Central memory CD4-positive, alpha-beta T cell (primary cell): ENCODE data around the gene BAIAP3.
"Not testable (repeated sequence)": the region's sequence is repeated elsewhere in the genome, so short reads cannot be mapped to it uniquely, and the experiment has no call there.

Experiments used
- DNase-seq: peaks from one replicate; pipeline ENCODE4 v3.0.0; 2022
- total RNA-seq, 3 experiments: gene quantifications; one replicate each; lab custom pipeline; 2026; lab: John Stamatoyannopoulos, UW

The BAIAP3 gene, protein sequence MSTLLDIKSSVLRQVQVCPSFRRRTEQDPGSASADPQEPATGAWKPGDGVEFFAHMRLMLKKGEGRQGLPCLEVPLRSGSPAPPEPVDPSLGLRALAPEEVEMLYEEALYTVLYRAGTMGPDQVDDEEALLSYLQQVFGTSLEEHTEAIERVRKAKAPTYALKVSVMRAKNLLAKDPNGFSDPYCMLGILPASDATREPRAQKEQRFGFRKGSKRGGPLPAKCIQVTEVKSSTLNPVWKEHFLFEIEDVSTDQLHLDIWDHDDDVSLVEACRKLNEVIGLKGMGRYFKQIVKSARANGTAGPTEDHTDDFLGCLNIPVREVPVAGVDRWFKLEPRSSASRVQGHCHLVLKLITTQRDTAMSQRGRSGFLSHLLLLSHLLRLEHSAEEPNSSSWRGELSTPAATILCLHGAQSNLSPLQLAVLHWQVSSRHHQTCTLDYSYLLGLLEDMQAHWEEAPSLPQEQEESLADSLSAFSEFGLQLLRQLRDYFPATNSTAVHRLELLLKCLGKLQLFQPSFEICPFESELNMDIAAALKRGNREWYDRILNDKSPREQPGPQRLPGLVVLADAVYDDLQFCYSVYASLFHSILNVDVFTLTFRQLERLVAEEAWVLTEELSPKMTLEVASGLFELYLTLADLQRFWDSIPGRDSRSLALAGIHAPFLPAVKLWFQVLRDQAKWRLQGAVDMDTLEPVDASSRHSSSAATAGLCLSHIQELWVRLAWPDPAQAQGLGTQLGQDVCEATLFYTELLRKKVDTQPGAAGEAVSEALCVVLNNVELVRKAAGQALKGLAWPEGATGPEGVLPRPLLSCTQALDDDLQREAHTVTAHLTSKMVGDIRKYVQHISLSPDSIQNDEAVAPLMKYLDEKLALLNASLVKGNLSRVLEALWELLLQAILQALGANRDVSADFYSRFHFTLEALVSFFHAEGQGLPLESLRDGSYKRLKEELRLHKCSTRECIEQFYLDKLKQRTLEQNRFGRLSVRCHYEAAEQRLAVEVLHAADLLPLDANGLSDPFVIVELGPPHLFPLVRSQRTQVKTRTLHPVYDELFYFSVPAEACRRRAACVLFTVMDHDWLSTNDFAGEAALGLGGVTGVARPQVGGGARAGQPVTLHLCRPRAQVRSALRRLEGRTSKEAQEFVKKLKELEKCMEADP
- total RNA-seq, result 0.21 to 33.2 (median 2.7) reads per million in 3 experiments

DNA sequence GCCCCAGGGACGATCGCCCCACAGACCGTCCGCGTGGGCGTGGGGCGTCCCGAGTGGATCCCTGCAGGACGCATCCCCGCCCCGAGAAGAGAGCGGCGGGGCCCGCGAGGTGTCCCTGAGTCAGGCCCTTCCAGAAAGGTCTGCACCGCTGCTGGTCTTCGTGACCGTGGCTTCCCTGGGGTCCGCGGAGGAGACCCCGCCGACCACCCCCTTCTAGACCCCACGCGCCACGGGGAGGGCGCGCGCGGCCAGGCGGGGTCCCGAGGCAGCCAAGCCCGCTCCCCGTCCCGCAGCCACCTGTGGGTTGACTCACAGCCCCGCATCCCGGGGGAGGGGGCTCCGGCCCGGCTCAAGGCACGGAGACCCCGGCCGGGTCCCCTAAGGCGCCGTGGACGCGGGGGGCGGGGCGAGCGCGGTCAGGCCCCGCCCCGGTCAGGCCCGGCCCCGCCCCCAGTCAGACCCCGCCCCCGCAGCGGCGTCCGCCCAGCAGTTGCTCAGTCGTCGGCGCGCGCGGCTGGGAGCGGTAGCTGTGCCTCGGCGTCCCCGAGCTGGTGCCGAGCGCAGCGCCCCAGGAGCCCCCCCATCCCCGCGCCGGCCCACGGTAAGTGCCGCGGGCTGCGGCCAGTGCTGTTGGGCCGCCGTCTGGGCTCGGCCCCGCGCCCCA lies at the start of gene BAIAP3:
Gene BAIAP3 (plus strand): TSS at position 497 of the 664 bp plus-strand sequence. CDS start 4,905 bp downstream, outside the sequence.
- peak; percentile 31 for DNase-seq

DNA sequence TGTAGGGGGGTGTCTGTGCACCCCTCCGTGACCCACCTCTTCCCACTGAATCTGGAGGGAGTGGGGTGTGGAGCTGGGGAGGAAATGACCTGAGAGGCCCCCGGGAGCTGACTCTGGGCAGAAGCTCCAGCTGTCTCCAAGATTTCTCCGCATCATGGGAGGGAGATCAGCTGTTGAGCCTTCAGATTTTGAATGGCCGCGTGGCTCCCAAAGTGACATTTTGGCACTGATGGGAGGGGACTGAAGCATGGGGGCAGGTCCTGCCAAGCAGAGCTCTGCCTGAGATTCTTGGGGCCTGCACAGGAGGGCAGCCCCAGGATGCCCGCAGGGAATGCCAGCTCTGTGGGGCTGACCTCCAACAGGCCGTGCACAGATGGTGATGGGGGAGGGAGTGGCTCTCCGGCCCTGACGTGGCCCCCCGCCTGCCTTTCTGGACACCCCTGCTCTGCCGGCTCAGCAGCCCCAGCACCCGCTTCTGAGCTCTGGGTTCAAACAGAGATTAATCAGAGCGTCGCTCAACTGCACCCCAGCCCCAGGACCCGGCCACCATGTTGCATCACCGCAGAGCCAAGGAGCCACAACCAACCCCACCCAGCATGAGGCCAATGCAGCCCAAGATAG lies 49.3 kb upstream of the BAIAP3 start:
- DNase-seq, result no peak

DNA sequence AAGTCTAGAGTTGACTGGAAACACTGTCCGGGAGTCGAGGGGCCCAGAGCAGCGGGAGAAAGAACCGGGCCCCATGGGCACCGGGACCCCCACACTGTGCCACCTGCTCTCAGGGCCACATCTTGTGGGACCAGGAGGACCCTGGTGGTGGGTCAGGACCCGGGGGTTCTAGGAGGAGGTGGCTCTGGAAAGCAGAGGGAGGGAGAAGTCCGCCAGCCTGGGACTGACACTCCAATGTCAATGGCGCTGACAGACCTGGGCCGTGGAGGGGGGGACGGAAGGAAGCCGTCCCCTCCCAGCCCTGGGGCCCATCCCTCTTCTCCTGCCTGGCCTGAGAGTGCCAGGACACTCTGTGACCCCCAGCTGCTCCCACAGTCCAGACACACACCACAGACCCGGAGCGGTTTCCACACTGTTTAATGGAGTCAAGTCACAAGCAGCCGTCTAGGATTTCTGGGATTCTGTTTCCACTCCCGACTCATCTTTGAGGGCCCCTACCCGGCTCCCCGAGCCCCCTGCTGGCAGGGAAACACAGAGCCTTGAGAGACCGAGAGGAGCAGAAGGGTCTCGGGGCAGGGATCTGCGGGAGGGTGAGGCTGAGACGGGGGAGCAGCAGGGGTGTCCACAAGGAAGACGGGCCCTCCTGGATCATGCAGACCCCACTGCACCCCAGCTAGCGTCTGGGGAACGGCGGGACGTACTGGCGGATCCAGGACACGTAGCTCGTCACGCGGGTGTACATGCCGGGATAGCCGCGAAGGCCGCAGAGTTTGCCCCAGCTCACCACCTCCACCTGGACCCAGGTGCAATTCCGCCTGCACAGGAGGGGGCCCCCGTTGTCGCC lies 47.6 kb upstream of the BAIAP3 start:
- DNase-seq, result no peak

DNA sequence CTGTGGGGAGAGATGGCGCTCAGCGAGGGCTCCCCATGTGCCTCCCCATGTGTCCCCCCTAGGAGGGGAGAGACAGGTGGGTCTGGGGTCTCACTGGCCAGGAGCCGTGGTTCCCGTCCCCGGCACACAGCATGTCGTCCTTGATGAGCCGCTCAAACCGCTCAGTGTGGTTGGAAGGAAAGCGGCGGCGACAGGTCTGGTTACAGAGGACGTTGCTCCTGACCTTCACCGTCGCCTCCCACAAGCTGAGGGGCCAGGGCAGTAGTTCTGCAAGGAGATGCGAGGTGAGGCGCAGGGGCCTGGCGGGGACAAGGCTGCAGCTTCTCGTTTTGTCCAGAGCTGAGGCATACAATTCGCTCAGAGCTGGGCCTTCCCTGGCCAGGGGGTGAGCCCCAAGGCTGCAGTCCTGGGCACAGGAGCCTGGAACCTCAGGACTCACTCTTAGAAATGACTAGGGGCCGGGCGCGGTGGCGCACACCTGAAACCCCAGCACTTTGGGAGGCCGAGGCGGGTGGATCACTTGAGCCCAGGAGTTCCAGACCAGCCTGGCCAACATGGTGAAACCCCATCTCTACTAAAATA lies 46.8 kb upstream of the BAIAP3 start:
- DNase-seq, result no peak

DNA sequence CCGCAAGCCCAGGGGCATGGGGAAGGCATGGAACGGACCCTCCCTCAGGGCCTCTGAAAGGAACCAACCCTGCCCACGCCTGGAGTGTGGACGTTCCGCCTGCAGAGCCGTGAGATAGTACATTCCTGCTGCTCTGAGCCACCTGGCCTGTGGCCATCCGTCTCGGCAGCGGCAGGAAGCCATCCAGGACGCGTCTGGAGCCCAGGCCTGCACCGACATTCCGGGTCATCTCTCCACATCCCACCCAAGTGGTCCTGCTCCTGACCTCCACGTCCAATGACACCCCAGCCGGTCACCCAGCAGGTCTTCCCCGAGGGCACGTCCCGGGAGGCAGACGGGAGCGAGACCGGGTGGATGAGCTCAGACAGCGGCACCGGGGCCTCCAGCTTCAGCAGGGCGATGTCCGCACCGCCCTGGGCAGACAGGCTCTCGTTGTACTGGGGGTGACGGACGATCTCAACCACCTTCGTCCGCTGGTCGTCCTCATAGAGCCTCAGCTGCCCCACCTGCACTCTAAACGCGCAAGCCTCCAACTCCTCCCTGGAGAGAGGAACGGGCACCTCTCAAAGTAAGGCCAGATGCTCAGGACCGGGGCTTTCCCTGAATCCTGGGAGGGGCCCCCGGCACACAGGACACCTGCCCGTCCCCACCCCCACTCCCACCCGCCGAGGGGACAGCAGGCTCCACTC lies 45.3 kb upstream of the BAIAP3 start:
- no peak for DNase-seq

DNA sequence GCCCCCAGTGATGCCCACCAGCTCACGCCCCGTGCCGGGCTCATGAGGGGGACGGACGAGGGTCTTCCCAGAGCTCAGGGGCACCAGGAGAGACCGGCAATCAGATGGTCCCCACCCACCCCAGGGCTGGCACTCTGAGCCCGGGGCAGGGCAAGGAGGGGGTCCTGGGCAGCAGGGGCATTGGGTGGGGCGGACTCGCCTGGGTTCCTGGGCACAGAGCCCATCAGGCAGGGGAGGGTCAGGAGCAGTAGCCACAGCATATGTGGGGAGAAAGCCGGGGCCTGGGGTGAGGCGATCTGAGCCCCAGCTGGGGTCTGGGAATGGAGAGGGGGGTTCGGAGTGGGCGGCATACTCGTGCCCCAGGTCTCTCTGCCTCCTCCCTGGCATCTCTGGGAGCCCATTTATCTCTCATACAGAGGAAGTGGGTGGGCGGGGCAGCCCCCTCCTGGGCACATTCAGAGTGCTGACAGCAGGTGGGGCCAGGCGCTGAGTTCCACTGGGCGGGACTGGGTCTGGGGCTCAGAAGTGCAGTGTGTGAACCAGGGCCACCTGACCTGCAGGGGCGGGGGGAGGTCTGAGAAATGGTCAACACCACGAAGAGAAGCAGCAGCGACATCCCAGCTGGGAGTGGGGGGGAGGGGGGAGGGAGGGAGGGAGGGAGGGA lies 44.5 kb upstream of the BAIAP3 start:
- no peak for DNase-seq

DNA sequence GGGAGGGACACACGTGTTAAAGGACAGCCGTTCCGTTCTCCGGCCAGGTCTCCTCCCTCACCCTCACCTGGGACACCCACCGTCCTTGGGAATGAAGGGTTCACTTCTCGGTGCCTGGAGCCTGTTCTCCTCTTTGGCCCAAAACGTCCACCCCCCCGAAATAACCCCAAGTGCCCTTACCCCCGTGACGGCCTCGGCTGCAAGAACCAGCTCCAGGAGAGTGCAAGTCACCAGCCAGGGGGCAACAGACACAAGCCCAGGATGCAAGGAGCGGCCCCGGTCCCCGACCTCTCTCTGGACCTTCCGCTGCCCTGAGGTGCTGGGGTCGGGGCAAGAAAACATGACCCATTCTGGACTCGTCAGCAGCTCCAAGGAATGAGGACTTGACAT lies 44.0 kb upstream of the BAIAP3 start:
- DNase-seq, result no peak

DNA sequence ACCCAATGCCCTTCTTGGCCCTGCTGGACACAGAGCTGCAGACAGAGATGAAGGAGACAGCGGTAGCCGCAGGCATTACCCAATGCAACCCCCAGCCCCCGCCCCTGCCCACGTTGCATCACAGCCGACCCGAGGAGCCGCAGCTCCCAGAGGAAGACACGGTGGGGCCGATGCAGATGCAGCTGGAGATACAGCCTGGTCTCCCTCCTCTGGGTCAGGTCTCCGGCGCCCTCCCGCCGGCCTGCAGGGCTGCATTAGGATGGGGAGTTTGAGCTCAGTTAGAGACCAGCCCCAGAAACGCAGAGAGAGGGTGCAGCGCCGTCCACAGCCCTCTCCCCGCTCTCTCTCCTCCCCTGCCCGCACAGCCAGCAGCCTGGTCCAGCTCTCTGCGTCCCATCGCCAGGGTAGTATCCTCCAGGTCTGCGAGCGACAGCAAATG lies 43.4 kb upstream of the BAIAP3 start:
- no peak for DNase-seq

DNA sequence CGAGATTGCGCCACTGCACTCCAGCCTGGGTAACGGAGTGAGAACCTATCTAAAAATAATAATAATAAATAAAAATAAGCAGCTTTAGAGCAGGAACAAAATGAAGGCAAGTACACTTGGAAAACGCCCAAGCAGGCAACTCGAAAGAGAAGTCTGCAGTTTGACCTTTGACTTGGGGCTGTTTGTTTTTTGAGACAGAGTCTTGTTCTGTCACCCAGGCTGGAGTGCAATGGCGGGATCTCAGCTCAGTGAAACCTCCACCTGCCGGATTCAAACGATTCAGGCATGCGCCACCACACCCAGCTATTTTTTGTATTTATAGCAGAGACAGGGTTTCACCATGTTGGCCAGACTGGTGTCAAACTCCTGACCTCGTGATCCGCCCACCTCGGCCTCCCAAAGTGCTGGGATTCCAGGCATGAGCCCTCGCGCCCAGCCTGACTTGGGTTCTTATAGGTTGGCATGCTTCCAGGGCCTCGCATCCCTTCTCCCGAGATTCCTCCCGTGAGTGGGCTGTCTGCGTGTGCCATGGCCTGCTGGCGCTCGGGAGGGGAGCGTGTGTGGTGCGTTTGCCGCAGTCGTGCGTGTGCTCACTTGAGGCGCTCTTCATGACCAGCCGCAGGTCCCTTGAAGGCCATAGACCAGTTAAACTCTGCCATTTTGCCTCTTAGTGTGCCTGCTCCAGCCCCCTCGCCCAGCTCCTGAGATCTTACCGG lies 42.4 kb upstream of the BAIAP3 start:
- no peak for DNase-seq

DNA sequence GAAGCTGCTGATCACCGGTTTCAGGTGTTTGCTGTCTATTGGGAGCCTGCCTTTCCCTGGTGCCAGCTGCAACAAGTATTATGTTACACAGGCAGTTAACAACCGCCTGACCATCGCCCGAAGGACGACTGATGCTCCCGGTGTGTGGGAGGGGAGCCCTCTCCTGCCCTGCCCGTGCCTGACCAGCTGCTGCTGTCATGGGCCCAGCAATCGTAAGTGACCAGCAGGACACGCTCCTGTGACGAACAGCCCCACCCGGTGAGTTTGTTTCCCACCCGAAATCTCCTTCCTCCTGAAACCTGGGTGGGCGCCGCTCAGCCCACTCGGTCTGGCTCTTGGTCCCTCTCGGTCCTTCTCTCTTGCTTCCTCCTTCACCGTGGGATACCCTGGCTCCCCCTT lies 41.9 kb upstream of the BAIAP3 start:
- no peak for DNase-seq

DNA sequence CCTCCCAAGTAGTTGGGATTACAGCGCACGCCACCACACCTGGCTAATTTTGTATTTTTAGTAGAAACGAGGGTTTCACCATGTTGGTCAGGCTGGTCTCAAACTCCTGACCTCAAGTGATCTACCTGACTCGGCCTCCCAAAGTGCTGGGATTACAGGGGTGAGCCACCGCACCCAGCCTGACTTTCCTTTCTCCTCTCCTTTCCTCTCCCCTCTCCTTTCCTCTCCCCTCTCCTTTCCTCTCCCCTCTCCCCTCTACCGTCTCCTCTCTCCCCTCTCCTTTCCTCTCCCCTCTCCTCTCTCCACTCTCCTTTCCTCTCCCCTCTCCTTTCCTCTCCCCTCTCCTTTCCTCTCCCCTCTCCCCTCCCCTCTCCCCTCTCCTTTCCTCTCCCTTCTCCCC lies 41.2 kb upstream of the BAIAP3 start:
- not testable (repeated sequence) for DNase-seq

DNA sequence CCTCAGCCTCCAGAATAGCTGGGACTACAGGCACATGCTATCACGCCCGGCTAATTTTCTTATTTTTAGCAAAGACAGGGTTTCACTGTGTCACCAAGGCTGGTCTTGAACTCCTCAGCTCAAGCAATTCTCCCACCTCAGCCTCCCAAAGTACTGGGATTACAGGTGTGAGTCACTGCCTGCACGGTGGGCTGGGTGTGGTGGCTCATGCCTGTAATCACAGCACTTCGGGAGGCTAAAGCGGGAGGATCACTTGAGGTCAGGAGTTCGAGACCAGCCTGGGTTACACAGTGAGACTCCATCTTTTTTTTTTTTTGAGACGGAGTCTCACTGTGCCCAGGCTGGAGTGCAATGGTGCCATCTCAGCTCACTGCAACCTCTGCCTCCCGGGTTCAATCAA lies 40.6 kb upstream of the BAIAP3 start:
- not testable (repeated sequence) for DNase-seq

DNA sequence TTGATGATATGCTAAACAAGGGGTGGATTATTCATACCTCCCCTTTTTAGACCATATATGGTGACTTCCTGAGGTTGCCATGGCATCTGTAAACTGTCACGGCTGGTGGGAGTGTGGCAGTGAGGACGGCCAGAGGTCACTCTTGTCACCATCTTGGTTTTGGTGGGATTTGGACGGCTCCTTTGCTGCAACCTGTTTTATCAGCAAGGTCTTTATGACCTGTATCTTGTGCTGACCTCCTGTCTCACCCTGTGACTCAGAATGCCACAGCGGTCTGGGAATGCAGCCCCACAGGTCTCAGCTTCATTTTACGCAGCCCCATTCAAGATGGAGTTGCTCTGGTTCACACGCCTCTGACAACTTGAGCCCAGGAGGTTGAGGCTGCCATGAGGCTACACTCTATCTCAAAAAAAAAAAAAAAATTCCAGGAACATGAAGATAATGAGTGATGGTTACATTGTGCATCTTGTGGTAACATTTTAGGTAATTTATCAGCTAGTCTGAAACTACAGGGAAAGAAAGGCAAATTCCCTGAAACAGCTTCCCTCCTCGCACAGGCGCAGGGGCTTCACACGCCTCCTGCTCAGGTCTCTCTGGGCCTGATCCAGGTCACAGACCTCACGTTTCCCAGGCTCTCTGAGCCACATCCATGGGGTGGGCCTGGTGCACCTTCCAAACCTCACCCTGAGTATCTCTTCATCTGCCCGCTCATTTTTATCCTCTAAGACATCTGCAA lies 39.4 kb upstream of the BAIAP3 start:
- DNase-seq, result no peak

DNA sequence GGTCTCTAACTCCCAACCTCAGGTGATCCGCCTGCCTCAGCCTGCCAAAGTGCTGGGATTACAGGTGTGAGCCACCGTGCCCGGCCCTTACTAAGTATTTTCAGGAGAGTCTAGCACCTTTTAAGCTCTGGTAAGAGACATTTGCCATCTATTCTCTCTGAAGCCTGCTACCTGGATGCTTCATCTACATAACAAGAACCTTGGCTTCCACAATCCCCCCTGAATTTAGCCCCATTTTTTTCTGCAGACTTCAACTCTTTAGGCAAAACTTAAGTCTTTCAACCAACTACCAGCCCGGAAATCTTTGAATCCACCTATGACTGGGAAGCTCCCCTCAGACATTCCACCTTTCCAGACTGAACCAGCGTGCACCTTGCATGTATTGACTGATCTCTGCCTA lies 38.0 kb upstream of the BAIAP3 start:
- DNase-seq, result no peak

DNA sequence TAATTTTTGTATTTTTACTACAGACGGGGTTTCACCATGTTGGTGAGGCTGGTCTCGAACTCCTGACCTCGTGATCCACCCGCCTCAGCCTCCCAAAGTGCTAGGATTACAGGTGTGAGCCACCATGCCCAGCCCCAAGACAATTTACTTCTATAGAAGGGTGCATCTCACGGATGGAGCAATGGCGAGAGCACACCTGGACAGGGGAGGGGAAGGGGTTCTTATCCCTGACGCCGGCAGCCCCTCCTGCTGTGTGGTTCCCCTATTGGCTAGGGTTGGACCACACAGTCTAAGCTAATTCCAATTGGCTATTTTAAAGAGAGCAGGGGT lies 36.8 kb upstream of the BAIAP3 start:
- not testable (repeated sequence) for DNase-seq

DNA sequence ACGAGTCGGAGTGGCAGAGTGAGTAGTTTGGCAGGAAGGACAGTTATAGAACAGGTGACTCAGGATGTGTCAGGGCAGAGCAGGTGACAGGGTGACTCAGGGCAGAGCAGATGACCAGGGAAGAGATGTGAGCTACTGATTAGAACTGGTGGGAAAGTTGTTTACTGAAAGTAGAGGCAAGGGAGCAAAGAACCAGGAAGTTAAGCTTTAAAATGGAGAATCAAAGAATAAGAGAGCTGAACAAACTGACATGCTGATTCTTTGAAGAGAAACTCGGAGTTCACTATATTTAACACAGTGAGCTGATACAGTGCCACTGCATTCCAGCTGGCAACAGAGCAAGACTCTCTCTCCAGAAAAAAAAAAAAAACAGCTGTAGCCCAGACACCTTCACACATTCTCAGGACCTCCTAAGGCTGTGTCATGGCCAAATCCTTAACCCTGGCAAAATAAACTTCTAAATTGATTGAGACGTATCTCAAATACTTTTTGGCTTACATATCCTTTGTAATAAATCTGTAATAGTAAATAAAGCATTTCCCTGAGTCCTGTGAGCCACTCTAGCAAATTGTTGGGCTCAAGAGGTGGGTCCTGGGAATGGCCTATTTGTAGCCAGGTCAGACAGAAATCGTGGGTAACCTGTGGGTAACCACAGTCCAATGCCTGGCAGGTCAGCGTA lies 36.3 kb upstream of the BAIAP3 start:
- DNase-seq, result no peak

DNA sequence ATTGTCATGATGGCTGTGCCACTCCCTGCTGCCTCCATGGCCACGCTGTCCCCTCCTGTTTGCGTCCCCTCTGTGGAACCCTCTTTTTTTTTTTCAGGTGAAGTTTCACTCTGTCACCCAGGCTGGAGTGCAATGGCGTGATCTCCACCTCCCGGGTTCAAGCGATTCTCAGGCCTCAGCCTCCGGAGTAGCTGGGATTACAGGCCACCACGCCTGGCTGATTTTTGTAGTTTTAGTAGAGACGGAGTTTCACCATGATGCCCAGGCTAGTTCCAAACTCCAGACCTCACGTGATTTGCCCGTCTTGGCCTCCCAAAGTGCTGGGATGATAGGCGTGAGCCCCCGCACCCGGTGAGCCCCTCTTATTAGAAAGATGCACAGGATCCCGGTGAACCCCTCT lies 35.0 kb upstream of the BAIAP3 start:
- DNase-seq, result no peak
